RWPE1 (cell line): ENCODE measurements around the gene AP2A1.

Experiments used
- CTCF ChIA-PET: fragments of 350-600 bp; sonication (Branson Sonifier 250); formaldehyde crosslinking; extraction: SDS; loops from one replicate; lab custom pipeline; 2021; lab: Yijun Ruan, JAX
- POLR2A ChIA-PET: fragments of 400-600 bp; formaldehyde crosslinking; extraction: SDS; loops from one replicate; lab custom pipeline; 2020; ENCODE audit warnings: antibody characterized with exemption; ENCODE audit not compliant: low non-redundant PET; lab: Yijun Ruan, JAX
- DNase-seq: peaks from one replicate; pipeline ENCODE4 v3.0.0; 2012; ENCODE audit warnings: low spot score
- H3K27ac ChIP-seq: fragments of 450-650 bp; 2 replicates; pipeline ENCODE4 v1.5.1; 2017
- TF ChIP-seq, protein P1 (sequence below): fragments of 450-650 bp; conservative IDR thresholded peaks from 2 replicates; pipeline ENCODE4 v1.5.1; 2017; ENCODE audit warnings: low read depth, mild to moderate bottlenecking

Gene AP2A1

DNA sequence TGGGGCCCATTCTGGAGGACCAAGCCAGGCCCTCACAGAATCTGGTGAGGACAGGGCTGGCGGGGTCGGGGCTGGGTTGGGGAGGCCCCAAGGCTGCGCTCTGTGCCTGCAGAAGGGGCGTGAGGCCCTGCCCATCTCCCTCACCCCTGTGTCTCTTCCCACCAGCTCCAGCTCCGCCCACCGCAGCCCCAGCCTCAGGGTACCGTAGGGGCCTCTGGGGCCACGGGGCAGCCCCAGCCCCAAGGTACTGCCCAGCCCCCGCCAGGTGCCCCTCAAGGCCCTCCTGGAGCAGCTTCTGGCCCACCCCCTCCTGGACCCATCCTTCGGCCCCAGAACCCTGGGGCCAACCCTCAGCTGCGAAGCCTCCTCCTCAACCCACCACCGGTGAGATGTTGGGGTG is 68.8 kb downstream of the AP2A1 start:
- POLR2A ChIA-PET: no interaction called here
- DNase-seq: no peak
- CTCF ChIA-PET: interaction anchor here (0.5 to 0.6 kb wide), 2 partner anchors 25 to 27 kb away, joined by 4 read pairs; no protein-coding TSS in a partner anchor
- no peak overlapping the region for H3K27ac ChIP-seq
- TF ChIP-seq, protein P1, sequence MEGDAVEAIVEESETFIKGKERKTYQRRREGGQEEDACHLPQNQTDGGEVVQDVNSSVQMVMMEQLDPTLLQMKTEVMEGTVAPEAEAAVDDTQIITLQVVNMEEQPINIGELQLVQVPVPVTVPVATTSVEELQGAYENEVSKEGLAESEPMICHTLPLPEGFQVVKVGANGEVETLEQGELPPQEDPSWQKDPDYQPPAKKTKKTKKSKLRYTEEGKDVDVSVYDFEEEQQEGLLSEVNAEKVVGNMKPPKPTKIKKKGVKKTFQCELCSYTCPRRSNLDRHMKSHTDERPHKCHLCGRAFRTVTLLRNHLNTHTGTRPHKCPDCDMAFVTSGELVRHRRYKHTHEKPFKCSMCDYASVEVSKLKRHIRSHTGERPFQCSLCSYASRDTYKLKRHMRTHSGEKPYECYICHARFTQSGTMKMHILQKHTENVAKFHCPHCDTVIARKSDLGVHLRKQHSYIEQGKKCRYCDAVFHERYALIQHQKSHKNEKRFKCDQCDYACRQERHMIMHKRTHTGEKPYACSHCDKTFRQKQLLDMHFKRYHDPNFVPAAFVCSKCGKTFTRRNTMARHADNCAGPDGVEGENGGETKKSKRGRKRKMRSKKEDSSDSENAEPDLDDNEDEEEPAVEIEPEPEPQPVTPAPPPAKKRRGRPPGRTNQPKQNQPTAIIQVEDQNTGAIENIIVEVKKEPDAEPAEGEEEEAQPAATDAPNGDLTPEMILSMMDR: no peak

DNA sequence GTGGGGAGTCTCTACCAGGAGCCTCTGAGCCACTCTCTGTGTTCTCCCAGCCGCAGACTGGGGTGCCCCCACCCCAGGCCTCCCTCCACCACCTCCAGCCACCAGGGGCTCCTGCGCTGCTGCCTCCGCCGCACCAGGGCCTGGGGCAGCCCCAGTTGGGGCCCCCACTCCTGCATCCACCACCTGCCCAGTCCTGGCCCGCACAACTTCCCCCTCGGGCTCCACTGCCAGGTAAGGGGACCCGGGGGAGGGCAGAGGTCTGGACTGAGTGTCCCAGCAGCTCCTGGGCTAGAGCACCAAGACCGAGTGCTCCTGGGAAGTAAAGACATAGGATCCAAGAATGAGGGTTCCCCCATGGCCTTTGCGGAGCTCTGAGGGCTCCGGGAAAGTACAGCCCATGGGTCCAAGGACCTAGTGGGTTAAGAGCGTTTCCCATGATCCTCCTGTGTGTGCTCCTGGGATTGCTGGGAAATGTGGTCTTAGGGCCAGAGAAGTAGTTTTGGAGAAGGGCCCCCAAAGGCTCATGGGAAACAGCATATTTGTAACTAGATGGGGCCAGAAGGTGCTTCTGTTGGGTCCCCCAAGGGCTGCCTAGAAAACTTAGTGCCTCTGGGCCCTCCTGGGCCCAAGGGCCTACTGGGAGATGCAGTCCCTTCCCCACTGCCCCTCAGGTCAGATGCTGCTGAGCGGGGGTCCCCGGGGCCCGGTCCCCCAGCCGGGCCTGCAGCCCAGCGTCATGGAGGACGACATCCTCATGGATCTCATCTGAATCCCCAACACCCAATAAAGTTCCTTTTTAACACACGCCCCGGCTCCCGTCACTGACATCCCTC is 69.6 kb downstream of the AP2A1 start:
- H3K27ac ChIP-seq: peak overlapping the region; percentile 11; the same call in 1 of the 2 replicates
- ChIA-PET POLR2A (no interaction called here), CTCF (interaction anchor here (0.5 to 0.6 kb wide), 2 partner anchors 26 to 30 kb away, joined by 3 to 4 read pairs; no protein-coding TSS in a partner anchor)
- TF ChIP-seq, protein P1: no peak
- no peak for DNase-seq

DNA sequence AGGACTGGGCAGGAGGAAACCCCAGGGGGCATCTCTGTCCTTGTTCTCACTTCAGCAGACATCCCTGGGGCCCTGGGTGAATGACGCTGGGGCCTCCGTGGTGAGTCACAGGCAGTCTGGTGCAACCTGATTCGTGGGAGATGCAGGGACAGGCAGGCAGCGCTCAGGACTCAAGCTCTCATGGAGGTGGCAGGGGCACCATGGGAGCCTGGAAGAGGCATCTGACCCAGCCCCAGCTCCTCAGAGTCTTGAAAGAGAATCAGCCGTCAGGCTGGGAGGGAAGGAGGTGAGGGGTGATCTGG is 70.2 kb downstream of the AP2A1 start:
- ChIA-PET POLR2A (no interaction called here), CTCF (interaction anchor here (0.6 kb wide), 1 partner anchor 29 kb away, joined by 3 read pairs; no protein-coding TSS in a partner anchor)
- peak overlapping the region; percentile 11; the same call in 1 of the 2 replicates for H3K27ac ChIP-seq
- TF ChIP-seq, protein P1: no peak
- DNase-seq: no peak

DNA sequence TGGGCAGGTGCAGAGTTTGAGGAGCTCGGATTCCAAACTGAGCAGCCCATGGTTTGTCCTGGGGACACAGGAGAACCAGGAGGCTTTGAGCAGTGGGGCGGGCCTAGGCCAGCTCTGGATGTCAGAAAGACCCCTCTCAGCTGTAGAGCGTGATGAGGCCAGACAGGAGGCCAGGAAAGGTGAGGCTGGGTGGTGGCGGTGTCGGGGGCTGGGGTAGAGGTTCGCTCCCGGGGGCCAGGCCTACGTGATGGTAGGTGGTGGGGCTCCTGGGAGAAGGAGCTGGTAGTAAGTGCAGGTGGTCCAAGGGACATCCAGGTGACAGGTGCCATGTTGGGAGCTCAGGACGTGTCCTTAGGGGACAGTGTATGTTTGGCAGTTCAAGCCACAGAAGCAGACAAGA is 70.6 kb downstream of the AP2A1 start:
- ChIA-PET CTCF (no interaction called here), POLR2A (no interaction called here)

DNA sequence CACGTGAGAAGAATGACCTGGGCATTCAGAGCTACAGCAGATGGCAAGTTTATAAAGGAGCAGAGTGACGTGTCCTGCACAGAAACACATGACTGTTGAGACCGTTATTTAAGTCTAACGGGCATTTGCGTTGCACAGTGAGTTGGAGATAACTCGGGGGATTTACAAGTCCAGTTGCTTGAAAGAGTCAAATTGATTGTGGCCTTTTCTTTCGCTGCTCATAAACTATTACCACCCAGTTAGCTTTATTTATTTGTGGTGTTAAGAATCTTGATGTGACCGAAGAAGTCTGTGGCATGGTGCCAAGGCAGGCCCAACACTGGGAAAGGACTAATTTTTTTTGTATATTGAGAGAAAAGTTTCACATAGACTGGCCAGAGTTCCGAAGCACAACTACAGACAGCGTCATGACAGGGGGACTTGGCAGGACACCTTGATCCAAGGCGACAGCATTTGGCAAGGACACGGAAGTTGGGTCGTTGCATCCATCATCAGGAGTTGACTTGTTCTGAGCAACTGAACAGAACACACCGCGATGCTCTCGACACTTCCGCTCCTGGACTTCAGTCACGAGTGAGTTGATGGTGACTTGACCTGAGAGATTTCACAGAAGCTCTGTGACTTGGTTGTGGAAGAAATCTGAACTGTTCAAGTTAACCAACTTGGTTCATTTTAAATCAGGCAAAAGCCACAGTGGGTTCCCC is 72.2 kb downstream of the AP2A1 start:
- ChIA-PET POLR2A (interaction anchor here (0.6 kb wide), 1 partner anchor 20 kb away, joined by 10 read pairs; no protein-coding TSS in a partner anchor), CTCF (interaction anchor here (0.6 kb wide), 1 partner anchor 544 kb away, joined by 3 read pairs; no protein-coding TSS in a partner anchor)
- no peak for DNase-seq
- TF ChIP-seq, protein P1: no peak
- no peak overlapping the region for H3K27ac ChIP-seq

More for the DNA sequence above, 70.6 kb downstream of the AP2A1 start:
- no peak for DNase-seq
- H3K27ac ChIP-seq: peak overlapping the region; percentile 11; the same call in 1 of the 2 replicates
- TF ChIP-seq, protein P1: no peak

DNA sequence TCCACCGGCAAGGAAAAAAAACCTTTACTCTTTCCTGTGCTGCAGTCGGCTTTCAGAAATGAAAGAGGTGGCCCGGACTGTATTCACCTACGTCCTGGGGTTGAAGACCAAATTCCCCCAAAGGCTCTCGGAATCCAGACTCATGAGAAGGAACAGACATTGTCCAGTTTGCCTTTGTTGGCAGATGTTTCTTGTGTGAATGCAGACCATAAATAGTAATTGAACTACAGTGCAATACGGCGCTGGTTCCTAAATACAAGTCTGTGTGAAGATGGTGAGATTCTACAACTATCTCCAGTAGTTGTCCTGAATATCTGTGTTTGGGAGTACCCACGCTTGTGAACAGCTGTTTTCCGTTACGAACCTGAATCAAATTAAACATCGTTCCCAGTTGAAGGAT is 72.9 kb downstream of the AP2A1 start:
- TF ChIP-seq, protein P1: no peak
- H3K27ac ChIP-seq: no peak overlapping the region
- CTCF ChIA-PET: interaction anchor here (0.6 kb wide), 1 partner anchor 545 kb away, joined by 3 read pairs; no protein-coding TSS in a partner anchor
- POLR2A ChIA-PET: no interaction called here
- DNase-seq: no peak
